ENCODE data around the gene SPDEF. TPM values are rescaled to one million over a fixed set of nuclear protein-coding genes. Genes with fewer than 3 reads are reported as not detected.

Gene SPDEF
- total and polyA plus RNA-seq, 4 donors: 2.6 to 11.8 (median 7.1) TPM

DNA sequence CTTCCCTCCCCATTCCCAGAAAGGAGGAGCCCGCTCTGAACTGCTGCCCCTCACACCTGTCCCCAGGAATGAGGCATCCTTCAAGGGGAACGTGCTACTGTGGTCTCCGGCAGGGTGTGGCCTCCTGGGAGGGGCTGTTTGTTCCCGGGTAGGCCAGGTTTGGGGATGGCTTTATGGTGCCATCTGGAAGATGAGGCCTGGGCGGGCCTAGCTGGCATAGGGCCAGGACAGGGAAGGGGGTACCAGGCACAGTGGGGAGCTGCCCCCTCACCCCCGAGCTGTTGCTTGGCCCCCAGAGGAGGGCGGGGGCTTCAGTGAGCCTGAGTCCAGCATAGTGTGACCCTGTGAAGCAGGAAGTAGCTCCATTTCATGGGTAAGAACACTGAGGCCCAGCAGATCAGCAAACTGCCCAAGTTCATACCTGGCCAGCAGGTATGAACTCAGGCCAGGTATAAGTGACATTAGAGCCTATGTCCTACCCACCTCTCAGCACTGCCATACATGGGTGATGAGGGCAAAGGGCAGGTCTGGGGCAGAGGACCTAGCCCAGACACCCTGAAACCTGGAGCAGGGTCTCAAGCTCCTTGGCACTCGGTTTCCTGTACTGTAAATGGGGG is 17.5 kb upstream of the SPDEF start:
- WGBS, 2 donors: 73 to 74% methylated on average over 8 of the region's 8 CpGs
- DNase-seq (no peak), ATAC-seq (ENCODE audit: insufficient read depth, low FRiP score) (no peak)
- peaks cover 0 to 2% (median 0%) of the 10 kb centered on the region in 3 donors for H3K27me3 ChIP-seq (ENCODE audit: control insufficient read depth in 3 of 3, insufficient read depth in 3 of 3, low read length in 2 of 3)
- H3K9ac ChIP-seq (ENCODE audit: insufficient read depth in 1 of 2, low read length in 2 of 2): no peak overlapping the region
- no peak overlapping the region for H3K27ac ChIP-seq (ENCODE audit: low read depth in 1 of 2, low read length in 1 of 2)
- no peak overlapping the region for H3K4me3 ChIP-seq
- peaks cover 0 to 5% (median 0%) of the 10 kb centered on the region in 5 donors for H3K4me1 ChIP-seq (ENCODE audit: control insufficient read depth in 5 of 5, insufficient read depth in 5 of 5, low read length in 5 of 5)
- H3K36me3 ChIP-seq (ENCODE audit: control insufficient read depth in 4 of 4, insufficient read depth in 4 of 4, low read length in 4 of 4): no peaks in the 10 kb centered on the region
- H3K9me3 ChIP-seq (ENCODE audit: control insufficient read depth in 4 of 4, insufficient read depth in 3 of 4, low read length in 3 of 4): no peaks in the 10 kb centered on the region
- TF ChIP-seq CTCF (IDR thresholded peaks at IDR 0.05; ENCODE audit: control extremely low read depth, extremely low read depth): no peak

DNA sequence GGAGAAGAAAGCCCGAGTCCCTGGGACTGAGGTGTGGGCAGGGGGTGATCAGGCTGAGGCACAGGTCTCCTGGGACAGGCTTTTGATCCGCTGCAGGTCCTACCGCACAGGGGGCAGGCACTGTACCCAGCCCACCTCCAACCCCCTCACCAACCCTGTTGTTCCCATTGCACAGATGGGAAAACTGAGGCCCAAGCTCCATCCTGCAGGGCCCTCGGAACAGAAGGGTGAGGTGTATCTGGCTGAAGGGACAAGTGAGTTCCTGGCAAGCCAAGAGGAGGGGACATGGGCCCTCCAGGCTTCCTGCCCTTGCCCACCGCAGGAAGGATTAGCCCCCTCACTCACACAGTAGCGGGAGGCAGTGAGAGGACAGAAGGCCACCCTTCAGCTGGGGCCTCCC is 16.5 kb upstream of the SPDEF start:
- ATAC-seq (ENCODE audit: insufficient read depth, low FRiP score) (no peak), DNase-seq (no peak)
- Histone ChIP-seq H3K9me3 (ENCODE audit: control insufficient read depth in 4 of 4, insufficient read depth in 3 of 4, low read length in 3 of 4) (no peaks in the 10 kb centered on the region), H3K4me1 (ENCODE audit: control insufficient read depth in 5 of 5, insufficient read depth in 5 of 5, low read length in 5 of 5) (peaks cover 0 to 5% (median 0%) of the 10 kb centered on the region in 5 donors), H3K9ac (ENCODE audit: insufficient read depth in 1 of 2, low read length in 2 of 2) (no peak overlapping the region), H3K27ac (ENCODE audit: low read depth in 1 of 2, low read length in 1 of 2) (no peak overlapping the region), H3K27me3 (ENCODE audit: control insufficient read depth in 3 of 3, insufficient read depth in 3 of 3, low read length in 2 of 3) (peaks cover 0 to 2% (median 0%) of the 10 kb centered on the region in 3 donors), H3K4me3 (no peak overlapping the region), H3K36me3 (ENCODE audit: control insufficient read depth in 4 of 4, insufficient read depth in 4 of 4, low read length in 4 of 4) (no peaks in the 10 kb centered on the region)
- WGBS, 2 donors: 83 to 88% methylated on average over 6 of the region's 6 CpGs
- no peak for TF ChIP-seq CTCF (IDR thresholded peaks at IDR 0.05; ENCODE audit: control extremely low read depth, extremely low read depth)

DNA sequence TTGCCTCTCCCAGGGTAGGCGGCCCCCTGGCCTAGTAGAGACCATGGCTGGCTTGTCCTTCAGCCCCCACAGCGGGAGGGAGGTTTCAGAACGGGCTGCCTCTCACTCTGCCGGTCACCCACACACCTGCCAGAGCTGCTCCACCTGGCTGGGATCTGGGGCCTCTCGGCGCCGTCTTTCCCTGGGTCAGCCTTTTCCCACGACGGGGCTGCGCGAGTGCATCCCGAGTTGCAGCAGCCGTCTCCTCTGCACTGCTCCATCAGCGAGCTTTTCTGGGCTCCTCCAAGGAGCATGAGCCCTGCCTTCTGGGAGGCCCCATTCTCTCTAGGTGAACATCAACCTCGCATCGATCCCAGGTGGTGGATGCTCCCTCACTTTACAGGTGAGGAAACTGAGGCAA is 15.9 kb upstream of the SPDEF start:
- ATAC-seq (ENCODE audit: insufficient read depth, low FRiP score) (no peak), DNase-seq (no peak)
- Histone ChIP-seq H3K36me3 (ENCODE audit: control insufficient read depth in 4 of 4, insufficient read depth in 4 of 4, low read length in 4 of 4) (no peaks in the 10 kb centered on the region), H3K27me3 (ENCODE audit: control insufficient read depth in 3 of 3, insufficient read depth in 3 of 3, low read length in 2 of 3) (peaks cover 0 to 2% (median 0%) of the 10 kb centered on the region in 3 donors), H3K9me3 (ENCODE audit: control insufficient read depth in 4 of 4, insufficient read depth in 3 of 4, low read length in 3 of 4) (no peaks in the 10 kb centered on the region), H3K27ac (ENCODE audit: low read depth in 1 of 2, low read length in 1 of 2) (no peak overlapping the region), H3K9ac (ENCODE audit: insufficient read depth in 1 of 2, low read length in 2 of 2) (no peak overlapping the region), H3K4me3 (no peak overlapping the region), H3K4me1 (ENCODE audit: control insufficient read depth in 5 of 5, insufficient read depth in 5 of 5, low read length in 5 of 5) (peaks cover 0 to 5% (median 0%) of the 10 kb centered on the region in 5 donors)
- no peak for TF ChIP-seq CTCF (IDR thresholded peaks at IDR 0.05; ENCODE audit: control extremely low read depth, extremely low read depth)
- 69 to 91% methylated on average over 16 of the region's 16 CpGs for WGBS, 2 donors

- WGBS, 2 donors: 80 to 95% methylated on average over 9 of the region's 9 CpGs
Observed at GRCh38 chr6:34571388-34571787, 15.3 kb upstream of the SPDEF start.

More at GRCh38 chr6:34571388-34571787, 15.3 kb upstream of the SPDEF start:
- Histone ChIP-seq H3K27me3 (ENCODE audit: control insufficient read depth in 3 of 3, insufficient read depth in 3 of 3, low read length in 2 of 3) (peaks cover 0 to 2% (median 0%) of the 10 kb centered on the region in 3 donors), H3K36me3 (ENCODE audit: control insufficient read depth in 4 of 4, insufficient read depth in 4 of 4, low read length in 4 of 4) (no peaks in the 10 kb centered on the region), H3K4me3 (no peak overlapping the region), H3K9ac (ENCODE audit: insufficient read depth in 1 of 2, low read length in 2 of 2) (no peak overlapping the region), H3K4me1 (ENCODE audit: control insufficient read depth in 5 of 5, insufficient read depth in 5 of 5, low read length in 5 of 5) (peaks cover 0 to 3% (median 0%) of the 10 kb centered on the region in 5 donors), H3K9me3 (ENCODE audit: control insufficient read depth in 4 of 4, insufficient read depth in 3 of 4, low read length in 3 of 4) (no peaks in the 10 kb centered on the region), H3K27ac (ENCODE audit: low read depth in 1 of 2, low read length in 1 of 2) (no peak overlapping the region)
- TF ChIP-seq CTCF (IDR thresholded peaks at IDR 0.05; ENCODE audit: control extremely low read depth, extremely low read depth): no peak
- DNase-seq: no peak
- ATAC-seq (ENCODE audit: insufficient read depth, low FRiP score): no peak
